DOHH2 (cell line): ENCODE results near the gene ANKRD22.

Experiments
- H3F3A ChIP-seq: fragments of 200-600 bp; sonication (generic), shearing (Covaris generic); 2 replicates; pipeline ENCODE4 v1.6.0; 2016; ENCODE audit warnings: antibody characterized with exemption, mild to moderate bottlenecking; ENCODE audit not compliant: control insufficient read depth, insufficient read depth
- H3K27ac ChIP-seq: fragments of 200-600 bp; sonication (generic); 2 replicates; pipeline ENCODE4 v1.5.1; 2014; ENCODE audit warnings: low read depth, mild to moderate bottlenecking, low read length, moderate library complexity
- H3K27me3 ChIP-seq: fragments of 200-600 bp; sonication (generic); 2 replicates; pipeline ENCODE4 v1.6.1; 2014; ENCODE audit warnings: mild to moderate bottlenecking, low read length, mixed read lengths; ENCODE audit not compliant: control insufficient read depth
- H3K36me3 ChIP-seq: fragments of 200-600 bp; sonication (generic); 2 replicates; pipeline ENCODE4 v1.6.1; 2014; ENCODE audit warnings: mild to moderate bottlenecking, low read length, moderate library complexity, mixed read lengths; ENCODE audit not compliant: control insufficient read depth
- H3K4me1 ChIP-seq: fragments of 200-600 bp; sonication (generic); 2 replicates; pipeline ENCODE4 v1.6.1; 2014; ENCODE audit warnings: mild to moderate bottlenecking, low read length, mixed read lengths; ENCODE audit not compliant: control insufficient read depth
- H3K4me2 ChIP-seq: fragments of 200-600 bp; sonication (generic); 2 replicates; pipeline ENCODE4 v1.6.0; 2014; ENCODE audit warnings: mild to moderate bottlenecking, low read length, moderate library complexity
- H3K4me3 ChIP-seq: fragments of 200-600 bp; sonication (generic); 2 replicates; pipeline ENCODE4 v1.5.1; 2014; ENCODE audit warnings: mild to moderate bottlenecking, low read length, mixed read lengths
- H3K79me2 ChIP-seq: fragments of 200-600 bp; sonication (generic); 2 replicates; pipeline ENCODE4 v1.6.1; 2014; ENCODE audit warnings: mild to moderate bottlenecking, low read length, mixed read lengths; ENCODE audit not compliant: control insufficient read depth
- H3K9me2 ChIP-seq: fragments of 200-600 bp; sonication (generic); replicated peaks from 2 replicates; pipeline ENCODE4 v1.6.1; 2014; ENCODE audit warnings: mild to moderate bottlenecking, low read length, mixed read lengths; ENCODE audit not compliant: control insufficient read depth
- H3K9me3 ChIP-seq: fragments of 200-600 bp; sonication (generic); 2 replicates; pipeline ENCODE4 v1.6.1; 2014; ENCODE audit warnings: antibody characterized with exemption, low read length, mixed read lengths; ENCODE audit not compliant: control insufficient read depth, insufficient read depth
- H4K20me1 ChIP-seq: fragments of 200-600 bp; sonication (generic); 2 replicates; pipeline ENCODE4 v1.6.0; 2014; ENCODE audit warnings: low read depth, mild to moderate bottlenecking, antibody characterized with exemption, low read length, moderate library complexity; ENCODE audit not compliant: control insufficient read depth, insufficient read depth
- CTCF ChIP-seq: fragments of 200-600 bp; sonication (generic); IDR thresholded peaks from one replicate; pipeline ENCODE4 v1.5.1; 2014; ENCODE audit warnings: antibody characterized with exemption, mild to moderate bottlenecking, low read depth, low read length; ENCODE audit not compliant: poor library complexity, severe bottlenecking
- EZH2phosphoT487 ChIP-seq: fragments of 200-600 bp; sonication (generic); IDR thresholded peaks from 2 replicates; pipeline ENCODE4 v1.6.1; 2017; ENCODE audit warnings: borderline replicate concordance, mild to moderate bottlenecking, antibody characterized with exemption, low read length, moderate library complexity, mixed read lengths

The ANKRD22 gene

GRCh38 chr10:88805361-88805760, 46.3 kb downstream of the ANKRD22 start:
- H3K9me3 ChIP-seq, result no peaks in the 10 kb centered on the region
- no peak overlapping the region for H3K4me2 ChIP-seq
- no peak overlapping the region for H3K4me3 ChIP-seq
- no peaks in the 10 kb centered on the region for H3K36me3 ChIP-seq
- no peaks in the 10 kb centered on the region for H3K4me1 ChIP-seq
- H3K9me2 ChIP-seq, result no peaks in the 10 kb centered on the region
- no peaks in the 10 kb centered on the region for H3F3A ChIP-seq
- H3K27me3 ChIP-seq, result peaks cover 6% of the 10 kb centered on the region
- TF ChIP-seq CTCF, result no peak
- TF ChIP-seq EZH2phosphoT487, result no peak
- H4K20me1 ChIP-seq, result no peaks in the 10 kb centered on the region
- no peak overlapping the region for H3K27ac ChIP-seq
- no peaks in the 10 kb centered on the region for H3K79me2 ChIP-seq

- Histone ChIP-seq H3K36me3 (no peaks in the 10 kb centered on the region), H3K27me3 (no peaks in the 10 kb centered on the region), H3K79me2 (no peaks in the 10 kb centered on the region), H3K27ac (no peak overlapping the region), H3K4me2 (no peak overlapping the region), H3K4me3 (no peak overlapping the region), H3K9me2 (no peaks in the 10 kb centered on the region), H3K9me3 (no peaks in the 10 kb centered on the region), H4K20me1 (no peaks in the 10 kb centered on the region), H3K4me1 (no peaks in the 10 kb centered on the region), H3F3A (no peaks in the 10 kb centered on the region)
- TF ChIP-seq EZH2phosphoT487, result no peak
- TF ChIP-seq CTCF, result no peak
Measured at GRCh38 chr10:88804083-88804812, 47.4 kb downstream of the ANKRD22 start.

- TF ChIP-seq EZH2phosphoT487, result no peak
- TF ChIP-seq CTCF, result no peak
- no peak overlapping the region for H3K27ac ChIP-seq
- no peaks in the 10 kb centered on the region for H3K9me2 ChIP-seq
- H3K4me3 ChIP-seq, result no peak overlapping the region
- no peaks in the 10 kb centered on the region for H4K20me1 ChIP-seq
- no peaks in the 10 kb centered on the region for H3K4me1 ChIP-seq
- no peaks in the 10 kb centered on the region for H3K36me3 ChIP-seq
- H3K79me2 ChIP-seq, result no peaks in the 10 kb centered on the region
- H3K27me3 ChIP-seq, result no peaks in the 10 kb centered on the region
- H3K4me2 ChIP-seq, result no peak overlapping the region
- no peaks in the 10 kb centered on the region for H3F3A ChIP-seq
- no peaks in the 10 kb centered on the region for H3K9me3 ChIP-seq
Measured at GRCh38 chr10:88803641-88804040, 48.0 kb downstream of the ANKRD22 start.
